ENCODE data around the gene RNASE9.
"Not testable (repeated sequence)": the region's sequence is repeated elsewhere in the genome, so short reads cannot be mapped to it uniquely, and the experiment has no call there.

The RNASE9 gene

GRCh38 chr14:20560961-20561360, at the start of gene RNASE9:
Gene RNASE9, minus strand, starts transcription at chr14:20561047.
- DNase-seq, result no peak

GRCh38 chr14:20610002-20610765, 49.3 kb upstream of the RNASE9 start:
- DNase-seq, result peak; percentile 26 to 61 (median 40)

DNA sequence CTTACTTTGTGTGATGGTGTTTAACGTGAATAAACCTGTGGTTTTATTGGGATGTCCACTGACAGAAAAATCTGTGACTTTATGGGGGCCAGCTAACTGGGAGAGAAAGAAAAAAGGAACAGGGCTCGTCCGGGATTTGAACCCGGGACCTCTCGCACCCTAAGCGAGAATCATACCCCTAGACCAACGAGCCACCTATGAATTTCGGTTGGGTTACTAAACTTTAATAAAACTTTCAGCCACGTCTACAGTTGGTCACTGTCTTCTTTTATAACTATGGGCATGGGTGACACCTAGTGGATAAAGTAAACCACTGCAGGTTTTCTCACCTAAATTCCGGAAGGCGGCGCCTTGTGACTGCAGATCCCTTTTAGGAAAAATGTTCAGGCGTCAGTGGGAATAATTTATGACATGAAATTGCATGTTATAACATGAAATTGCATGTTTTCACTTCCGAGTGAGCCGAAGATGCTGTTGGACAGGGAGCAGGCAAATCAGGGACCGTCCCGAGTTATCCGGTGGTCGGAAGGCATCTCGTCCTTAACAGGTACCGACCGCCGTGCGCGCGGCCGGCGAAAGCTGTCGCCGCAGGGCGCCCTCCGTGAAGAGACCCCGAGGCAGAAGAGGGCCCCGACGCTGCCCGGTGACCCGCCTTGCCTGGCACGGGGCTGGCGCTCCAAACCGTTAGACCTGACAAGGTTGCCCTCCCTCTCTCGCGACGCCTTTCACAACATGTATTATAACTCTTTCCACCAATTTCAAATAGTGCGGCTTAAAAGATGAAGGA, 48.6 kb upstream of the RNASE9 start:
- DNase-seq, result peak in 2 of 4 experiments; percentile 28 to 29

GRCh38 chr14:20608383-20609110, 47.7 kb upstream of the RNASE9 start:
- no peak for DNase-seq

DNA sequence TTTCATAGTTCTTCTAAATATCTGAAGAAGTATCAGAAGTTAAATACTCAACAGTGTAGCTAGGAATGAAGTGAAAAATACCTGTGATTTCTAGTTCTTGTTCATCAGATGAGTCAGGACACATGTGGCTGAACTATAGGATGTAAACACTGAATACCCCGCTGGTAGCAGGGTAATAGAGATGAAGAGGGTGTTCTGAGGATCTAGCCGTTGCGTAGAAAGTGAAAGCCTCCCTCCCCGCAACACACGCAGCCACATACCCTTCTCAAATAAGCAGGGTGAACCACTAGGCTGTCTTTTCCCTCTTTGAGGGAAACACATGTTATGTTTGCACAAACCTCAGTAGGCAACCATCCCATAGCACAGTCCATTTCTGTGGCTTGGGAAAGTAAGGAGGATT, 46.8 kb upstream of the RNASE9 start:
- DNase-seq, result no peak

DNA sequence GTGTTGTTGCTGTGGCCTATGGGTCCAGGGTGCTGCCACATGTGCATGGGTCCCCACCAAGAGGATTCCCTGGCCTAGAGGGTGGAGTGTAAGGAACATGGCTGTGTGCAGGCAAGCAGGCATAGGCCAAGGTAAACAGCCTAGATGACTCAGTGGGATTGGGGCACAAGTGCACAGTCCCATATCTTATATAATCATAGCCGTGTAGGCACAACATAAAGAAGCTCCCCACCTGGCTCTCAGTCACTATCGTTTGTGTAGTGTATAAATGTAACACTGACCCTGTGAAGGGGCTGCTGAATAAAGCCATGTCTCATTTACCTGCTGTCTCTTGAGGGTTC, 46.0 kb upstream of the RNASE9 start:
- no peak for DNase-seq

- no peak for DNase-seq
These were observed 45.5 kb upstream of the RNASE9 start for GRCh38 chr14:20606190-20606901.

- no peak for DNase-seq
These were observed 43.2 kb upstream of the RNASE9 start for GRCh38 chr14:20603813-20604690.

GRCh38 chr14:20602583-20602982, 41.7 kb upstream of the RNASE9 start:
- no peak for DNase-seq

GRCh38 chr14:20601522-20601921, 40.7 kb upstream of the RNASE9 start:
- DNase-seq, result no peak

DNA sequence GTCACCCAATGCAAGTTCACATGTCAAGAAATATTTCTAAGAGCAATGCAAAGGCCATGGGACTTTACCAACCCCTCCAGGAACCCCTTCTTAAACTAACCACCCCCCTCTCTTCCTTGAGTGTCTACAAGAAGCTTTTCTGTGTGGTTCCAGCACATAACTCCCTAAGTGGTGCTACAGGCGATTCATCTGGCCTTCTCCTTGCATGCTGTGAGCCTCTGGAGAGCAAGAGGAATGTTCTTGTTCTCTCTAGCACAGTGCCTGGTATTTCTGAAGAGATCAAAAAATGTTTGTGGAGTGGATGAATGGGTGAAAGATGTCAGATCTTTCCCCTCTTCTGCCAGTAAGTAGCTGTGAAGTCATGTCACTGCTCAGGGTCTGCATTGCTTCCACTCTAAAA, 36.3 kb upstream of the RNASE9 start:
- DNase-seq, result no peak

GRCh38 chr14:20595726-20596125, 34.9 kb upstream of the RNASE9 start:
- not testable (repeated sequence) for DNase-seq

DNA sequence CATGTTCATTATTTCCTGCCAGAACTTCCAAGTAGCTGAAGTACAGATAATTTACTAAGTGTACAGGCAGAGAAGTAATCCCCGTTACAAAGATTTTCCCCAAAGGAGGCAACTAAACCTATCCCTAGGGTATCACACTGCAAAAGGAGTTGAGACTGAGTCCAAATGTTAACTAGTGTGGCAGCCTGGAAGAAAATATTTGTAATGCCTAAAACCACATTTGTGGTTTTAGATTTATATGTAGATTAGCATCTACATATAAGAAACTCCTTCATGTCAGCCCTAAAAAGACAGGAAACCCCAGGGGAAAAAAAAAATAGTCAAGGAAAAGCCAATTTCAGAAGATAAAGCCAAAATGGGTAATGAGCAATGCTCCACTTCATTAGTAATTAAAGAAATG, 31.7 kb upstream of the RNASE9 start:
- DNase-seq, result no peak

- no peak for DNase-seq
These were observed 30.4 kb upstream of the RNASE9 start, which contains the start of gene RNASE12 for GRCh38 chr14:20591235-20591634. Gene RNASE12, minus strand, starts transcription at chr14:20591376. Its CDS starts 653 bp downstream, at chr14:20590723.

GRCh38 chr14:20587489-20588154, 26.8 kb upstream of the RNASE9 start, which contains the start of gene RNASE11:
Gene RNASE11, minus strand, starts transcription at chr14:20588001.
- no peak for DNase-seq

- DNase-seq, result no peak
These were observed 23.1 kb upstream of the RNASE9 start for GRCh38 chr14:20583908-20584307.

- DNase-seq, result no peak
These were observed 22.3 kb upstream of the RNASE9 start for GRCh38 chr14:20583142-20583541.

DNA sequence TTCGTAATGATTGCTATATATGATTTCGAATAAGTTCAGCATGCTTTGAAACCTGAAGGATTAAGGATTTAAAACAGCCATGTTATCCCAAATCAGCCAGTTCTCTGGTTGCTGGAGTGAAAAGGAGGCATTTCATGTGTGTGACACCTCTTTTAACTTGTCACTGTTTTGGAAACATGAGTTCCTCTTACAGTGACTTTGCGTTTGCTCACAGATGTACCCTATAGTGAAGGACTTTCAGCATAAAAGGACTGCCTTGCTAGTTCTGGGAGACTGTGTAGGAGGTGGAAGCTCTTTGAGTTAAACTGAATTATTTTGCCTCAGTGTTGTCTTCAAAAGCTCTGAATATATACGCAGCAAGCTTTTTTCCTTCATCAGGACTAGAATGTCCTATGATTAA, 19.4 kb upstream of the RNASE9 start:
- DNase-seq, result no peak

GRCh38 chr14:20578784-20579502, 18.1 kb upstream of the RNASE9 start:
- no peak for DNase-seq

DNA sequence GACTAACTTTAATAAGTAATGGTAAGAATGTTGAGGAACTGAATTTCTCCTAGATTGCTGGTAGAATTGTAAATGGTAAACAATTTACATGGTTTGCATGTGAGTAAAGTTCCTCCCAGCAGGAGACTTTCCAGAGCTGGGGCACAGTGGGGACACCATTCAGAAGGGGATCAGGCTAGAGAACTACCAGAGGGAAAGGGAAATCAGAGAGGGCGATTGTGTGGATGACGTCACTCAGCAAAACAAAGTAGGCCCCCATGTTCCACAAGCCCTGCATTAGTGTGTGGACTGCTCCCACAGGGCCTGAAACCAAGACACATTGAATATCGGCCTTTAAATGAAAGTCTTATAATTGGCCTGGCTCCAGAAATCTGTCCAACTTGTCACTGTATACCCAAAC, 17.5 kb upstream of the RNASE9 start:
- DNase-seq, result no peak
